Trophoblast cell (in vitro differentiated cells and primary cell): ENCODE measurements around the gene TRERF1.

Source experiments
- DNase-seq, 2 donors: peaks; one replicate each; pipeline ENCODE4 v3.0.0-alpha.2; 2016
- H2AFZ ChIP-seq: 2 replicates; pipeline ENCODE4 v1.6.1; 2013; ENCODE audit warnings: low read length, moderate library complexity, mild to moderate bottlenecking; ENCODE audit not compliant: insufficient read depth, poor library complexity
- H2AK5ac ChIP-seq: 2 replicates; pipeline ENCODE4 v1.6.1; 2013; ENCODE audit warnings: mild to moderate bottlenecking, low read length
- H2BK120ac ChIP-seq: 2 replicates; pipeline ENCODE4 v1.6.1; 2013; ENCODE audit warnings: low read length, mild to moderate bottlenecking, moderate library complexity; ENCODE audit not compliant: insufficient read depth, poor library complexity
- H2BK12ac ChIP-seq: 2 replicates; pipeline ENCODE4 v1.6.1; 2013; ENCODE audit warnings: mild to moderate bottlenecking, low read length, moderate library complexity
- H2BK5ac ChIP-seq: 2 replicates; pipeline ENCODE4 v1.6.1; 2013; ENCODE audit warnings: low read length, low read depth, moderate library complexity, mild to moderate bottlenecking; ENCODE audit not compliant: poor library complexity
- H3K14ac ChIP-seq: 2 replicates; pipeline ENCODE4 v1.6.1; 2013; ENCODE audit warnings: mild to moderate bottlenecking, low read length
- H3K18ac ChIP-seq: 2 replicates; pipeline ENCODE4 v1.6.1; 2013; ENCODE audit warnings: mild to moderate bottlenecking, low read length
- H3K23ac ChIP-seq: 2 replicates; pipeline ENCODE4 v1.6.1; 2013; ENCODE audit warnings: low read length
- H3K27ac ChIP-seq: 2 replicates; pipeline ENCODE4 v1.5.1; 2013; ENCODE audit warnings: low read depth, mild to moderate bottlenecking, inconsistent platforms, low read length, moderate library complexity
- H3K27me3 ChIP-seq: 2 replicates; pipeline ENCODE4 v1.6.1; 2013; ENCODE audit warnings: inconsistent platforms, mild to moderate bottlenecking, low read length, moderate library complexity; ENCODE audit not compliant: insufficient read depth
- H3K36me3 ChIP-seq, 2 experiments: 1 replicate in 1 of 2; 2 replicates in 1 of 2; pipeline ENCODE4 v1.6.1; 2013; ENCODE audit warnings: low read length in 2 of 2, mild to moderate bottlenecking in 2 of 2, moderate library complexity in 1 of 2; ENCODE audit not compliant: insufficient read depth in 2 of 2, control insufficient read depth in 1 of 2
- H3K4ac ChIP-seq: 2 replicates; pipeline ENCODE4 v1.6.1; 2013; ENCODE audit warnings: low read depth, mild to moderate bottlenecking, low read length, moderate library complexity
- H3K4me1 ChIP-seq, 2 experiments: 1 replicate in 1 of 2; 2 replicates in 1 of 2; pipeline ENCODE4 v1.6.1; 2013; ENCODE audit warnings: low read length in 2 of 2, mild to moderate bottlenecking in 2 of 2, moderate library complexity in 1 of 2; ENCODE audit not compliant: insufficient read depth in 2 of 2, control insufficient read depth in 1 of 2
- H3K4me2 ChIP-seq: 2 replicates; pipeline ENCODE4 v1.6.1; 2013; ENCODE audit warnings: inconsistent platforms, mild to moderate bottlenecking, low read length, moderate library complexity
- H3K4me3 ChIP-seq: 2 replicates; pipeline ENCODE4 v1.5.1; 2013; ENCODE audit warnings: mild to moderate bottlenecking, low read depth, low read length, inconsistent platforms
- H3K79me1 ChIP-seq: one replicate; pipeline ENCODE4 v1.6.1; 2013; ENCODE audit warnings: low read length
- H3K79me2 ChIP-seq: 2 replicates; pipeline ENCODE4 v1.6.1; 2013; ENCODE audit warnings: low read length, mild to moderate bottlenecking; ENCODE audit not compliant: control insufficient read depth, insufficient read depth, poor library complexity
- H3K9ac ChIP-seq: 2 replicates; pipeline ENCODE4 v1.6.1; 2013; ENCODE audit warnings: mild to moderate bottlenecking, low read length
- H3K9me3 ChIP-seq: 2 replicates; pipeline ENCODE4 v1.6.1; 2013; ENCODE audit warnings: low read depth, mild to moderate bottlenecking, control low read depth, inconsistent platforms, low read length; ENCODE audit not compliant: insufficient read depth
- H4K12ac ChIP-seq: 2 replicates; pipeline ENCODE4 v1.6.1; 2013; ENCODE audit warnings: low read depth, mild to moderate bottlenecking, low read length, moderate library complexity
- H4K8ac ChIP-seq: 2 replicates; pipeline ENCODE4 v1.6.1; 2013; ENCODE audit warnings: low read depth, mild to moderate bottlenecking, low read length, moderate library complexity
- H4K91ac ChIP-seq: one replicate; pipeline ENCODE4 v1.6.1; 2013; ENCODE audit warnings: low read depth, mild to moderate bottlenecking, low read length, moderate library complexity
- WGBS: extraction: QIAGEN DNeasy Blood & Tissue Kit; methylation state at CpG from one replicate; pipeline ENCODE4 v1.1.7; 2013; ENCODE audit warnings: missing lambda C conversion rate; ENCODE audit not compliant: insufficient read length, insufficient coverage; ENCODE audit errors: extremely low coverage; 5-methylcytosine and 5-hydroxymethylcytosine counted together

The TRERF1 gene

GRCh38 chr6:42426191-42426590 is 25.5 kb downstream of the TRERF1 start:
- no peak overlapping the region for H3K9ac ChIP-seq
- no CpG with 5 or more reads among the region's 2 CpGs for WGBS
- no peak overlapping the region for H4K8ac ChIP-seq
- no peak overlapping the region for H3K4ac ChIP-seq
- no peak overlapping the region for H2BK12ac ChIP-seq
- DNase-seq = no peak
- H4K12ac ChIP-seq = no peak overlapping the region
- no peak overlapping the region for H3K27ac ChIP-seq
- H3K36me3 ChIP-seq = no peaks in the 10 kb centered on the region
- H3K79me1 ChIP-seq = peaks cover 5% of the 10 kb centered on the region
- H3K4me2 ChIP-seq = no peak overlapping the region
- peaks cover 13 to 16% of the 10 kb centered on the region in 2 experiments for H3K4me1 ChIP-seq
- H2BK120ac ChIP-seq = no peak overlapping the region
- no peak overlapping the region for H2AFZ ChIP-seq
- H3K79me2 ChIP-seq = no peaks in the 10 kb centered on the region
- no peak overlapping the region for H3K23ac ChIP-seq
- H4K91ac ChIP-seq = no peak overlapping the region
- no peaks in the 10 kb centered on the region for H3K27me3 ChIP-seq
- H3K9me3 ChIP-seq = no peaks in the 10 kb centered on the region
- no peak overlapping the region for H3K18ac ChIP-seq
- no peak overlapping the region for H3K4me3 ChIP-seq
- no peak overlapping the region for H3K14ac ChIP-seq
- no peak overlapping the region for H2BK5ac ChIP-seq
- no peak overlapping the region for H2AK5ac ChIP-seq

DNA sequence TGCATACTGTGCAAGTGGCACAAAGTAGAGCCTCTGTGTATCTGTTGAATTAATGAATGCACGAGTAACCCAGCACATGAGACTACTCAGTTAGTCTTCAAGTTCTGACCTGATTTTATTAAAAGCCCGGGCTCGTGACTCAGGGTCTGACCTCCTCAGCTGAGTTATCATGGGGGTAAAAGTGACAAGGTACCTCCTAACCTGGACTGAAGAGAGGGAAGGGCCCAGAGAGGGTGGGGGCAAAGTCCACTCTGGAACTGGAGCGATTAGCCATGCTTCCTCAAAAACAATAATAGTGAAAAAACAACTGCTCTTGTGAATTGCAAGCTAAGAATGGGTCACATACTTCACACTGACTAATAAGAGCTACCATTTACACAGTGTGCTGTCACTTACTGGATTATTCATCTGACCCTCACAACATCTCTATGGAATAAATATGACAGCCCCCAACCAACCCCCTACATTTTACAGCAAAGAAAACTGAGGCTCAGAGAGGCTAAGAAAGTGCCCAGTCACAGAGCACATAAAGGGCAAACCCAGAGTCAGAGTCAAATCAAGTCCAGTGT is 26.7 kb downstream of the TRERF1 start:
- no peak overlapping the region for H3K27ac ChIP-seq
- H4K91ac ChIP-seq = no peak overlapping the region
- DNase-seq = no peak
- H3K79me2 ChIP-seq = no peaks in the 10 kb centered on the region
- no peak overlapping the region for H3K14ac ChIP-seq
- H3K4me2 ChIP-seq = no peak overlapping the region
- H2BK5ac ChIP-seq = no peak overlapping the region
- H2AK5ac ChIP-seq = no peak overlapping the region
- no peak overlapping the region for H2AFZ ChIP-seq
- H3K23ac ChIP-seq = no peak overlapping the region
- H3K4me3 ChIP-seq = no peak overlapping the region
- no peak overlapping the region for H4K8ac ChIP-seq
- H3K4me1 ChIP-seq = peaks cover 13 to 16% of the 10 kb centered on the region in 2 experiments
- no peaks in the 10 kb centered on the region for H3K9me3 ChIP-seq
- H3K27me3 ChIP-seq = no peaks in the 10 kb centered on the region
- peaks cover 5% of the 10 kb centered on the region for H3K79me1 ChIP-seq
- H3K4ac ChIP-seq = no peak overlapping the region
- no peak overlapping the region for H3K9ac ChIP-seq
- no peak overlapping the region for H2BK12ac ChIP-seq
- no peak overlapping the region for H3K18ac ChIP-seq
- H2BK120ac ChIP-seq = no peak overlapping the region
- WGBS = no CpG with 5 or more reads among the region's 4 CpGs
- no peak overlapping the region for H4K12ac ChIP-seq
- H3K36me3 ChIP-seq = no peaks in the 10 kb centered on the region

GRCh38 chr6:42423244-42423643 is 28.5 kb downstream of the TRERF1 start:
- WGBS = no CpG with 5 or more reads among the region's 8 CpGs

GRCh38 chr6:42420741-42421140 is 31.0 kb downstream of the TRERF1 start:
- no peak for DNase-seq
- Histone ChIP-seq H3K18ac (no peak overlapping the region), H3K4me3 (no peak overlapping the region), H2AK5ac (no peak overlapping the region), H3K9ac (no peak overlapping the region), H3K27ac (no peak overlapping the region), H3K27me3 (no peaks in the 10 kb centered on the region), H3K14ac (no peak overlapping the region), H3K4me1 (peaks cover 0 to 4% of the 10 kb centered on the region in 2 experiments), H2BK12ac (no peak overlapping the region), H2BK120ac (no peak overlapping the region), H3K36me3 (no peaks in the 10 kb centered on the region), H3K4ac (no peak overlapping the region), H4K12ac (no peak overlapping the region), H3K4me2 (no peak overlapping the region), H4K91ac (no peak overlapping the region), H3K79me1 (no peaks in the 10 kb centered on the region), H3K79me2 (no peaks in the 10 kb centered on the region), H2BK5ac (no peak overlapping the region), H2AFZ (no peak overlapping the region), H3K23ac (no peak overlapping the region), H4K8ac (no peak overlapping the region), H3K9me3 (no peaks in the 10 kb centered on the region)
- WGBS = no CpG with 5 or more reads among the region's 3 CpGs

More at GRCh38 chr6:42423244-42423643, 28.5 kb downstream of the TRERF1 start:
- H4K91ac ChIP-seq = no peak overlapping the region
- H3K9ac ChIP-seq = no peak overlapping the region
- peaks cover under 1 to 2% of the 10 kb centered on the region in 2 experiments for H3K4me1 ChIP-seq
- H3K23ac ChIP-seq = no peak overlapping the region
- H3K4ac ChIP-seq = no peak overlapping the region
- H3K27ac ChIP-seq = no peak overlapping the region
- H3K4me3 ChIP-seq = no peak overlapping the region
- H2AK5ac ChIP-seq = no peak overlapping the region
- H3K9me3 ChIP-seq = no peaks in the 10 kb centered on the region
- H2BK12ac ChIP-seq = no peak overlapping the region
- no peaks in the 10 kb centered on the region for H3K36me3 ChIP-seq
- H2BK120ac ChIP-seq = no peak overlapping the region
- H3K18ac ChIP-seq = no peak overlapping the region
- no peaks in the 10 kb centered on the region for H3K79me2 ChIP-seq
- H2BK5ac ChIP-seq = no peak overlapping the region
- H3K79me1 ChIP-seq = no peaks in the 10 kb centered on the region
- DNase-seq = no peak
- no peaks in the 10 kb centered on the region for H3K27me3 ChIP-seq
- H3K4me2 ChIP-seq = no peak overlapping the region
- H4K12ac ChIP-seq = no peak overlapping the region
- H3K14ac ChIP-seq = no peak overlapping the region
- H4K8ac ChIP-seq = no peak overlapping the region
- no peak overlapping the region for H2AFZ ChIP-seq
